OCI-LY7 (cell line): ENCODE measurements around the gene TFCP2. TPM values are rescaled to one million over a fixed set of nuclear protein-coding genes. Genes with fewer than 3 reads are reported as not detected.

Experiments used
- BruUV-seq: library from RNA; stranded (reverse); fragments of 400-500 nt; replicated peaks from 2 replicates; lab custom pipeline; 2021; lab: Mats Ljungman, UMichigan
- CTCF ChIA-PET: fragments of 300-600 bp; sonication (Branson Sonifier 250); formaldehyde crosslinking; loops from one replicate; lab custom pipeline; 2022; ENCODE audit warnings: antibody characterized with exemption; ENCODE audit not compliant: unreplicated experiment; lab: Charles Lee
- POLR2A ChIA-PET: fragments of 300-600 bp; sonication (Branson Sonifier 250); formaldehyde crosslinking; loops from one replicate; lab custom pipeline; 2022; ENCODE audit warnings: antibody characterized with exemption; lab: Charles Lee
- DNase-seq: peaks from one replicate; pipeline ENCODE4 v3.0.0-alpha.2; 2015; ENCODE audit warnings: low spot score
- H2AFZ ChIP-seq: fragments of 200-600 bp; sonication (generic), shearing (Covaris generic); 2 replicates; pipeline ENCODE4 v1.6.1; 2014; ENCODE audit warnings: mild to moderate bottlenecking, antibody characterized with exemption, low read length, moderate library complexity
- H3K27ac ChIP-seq: fragments of 200-600 bp; sonication (generic); 2 replicates; pipeline ENCODE4 v1.5.1; 2014; ENCODE audit warnings: mixed run types, low read depth, mild to moderate bottlenecking, moderate library complexity, low read length, inconsistent platforms; ENCODE audit not compliant: poor library complexity, severe bottlenecking
- H3K36me3 ChIP-seq: fragments of 200-600 bp; sonication (generic); 2 replicates; pipeline ENCODE4 v1.6.1; 2014; ENCODE audit warnings: mild to moderate bottlenecking, antibody characterized with exemption, low read length, moderate library complexity, mixed read lengths; ENCODE audit not compliant: insufficient read depth
- H3K4me1 ChIP-seq: fragments of 200-600 bp; sonication (generic); 2 replicates; pipeline ENCODE4 v1.5.1; 2014; ENCODE audit warnings: mild to moderate bottlenecking, low read length; ENCODE audit not compliant: insufficient read depth, poor library complexity, severe bottlenecking
- H3K4me2 ChIP-seq: fragments of 200-600 bp; sonication (generic); 2 replicates; pipeline ENCODE4 v1.6.1; 2014; ENCODE audit warnings: mild to moderate bottlenecking, low read length
- H3K4me3 ChIP-seq: fragments of 200-600 bp; sonication (generic); 2 replicates; pipeline ENCODE4 v1.5.1; 2014; ENCODE audit warnings: mild to moderate bottlenecking, low read depth, low read length; ENCODE audit not compliant: poor library complexity, severe bottlenecking
- H3K79me2 ChIP-seq: fragments of 200-600 bp; sonication (generic); 2 replicates; pipeline ENCODE4 v1.6.1; 2016; ENCODE audit warnings: low read depth, mild to moderate bottlenecking, low read length, moderate library complexity, mixed read lengths; ENCODE audit not compliant: insufficient read depth
- H3K9me2 ChIP-seq: fragments of 200-600 bp; sonication (generic); 2 replicates; pipeline ENCODE4 v1.6.1; 2016; ENCODE audit warnings: mild to moderate bottlenecking, low read length, mixed read lengths; ENCODE audit not compliant: insufficient read depth
- H3K9me3 ChIP-seq: fragments of 200-600 bp; sonication (generic); 2 replicates; pipeline ENCODE4 v1.6.1; 2014; ENCODE audit warnings: mild to moderate bottlenecking, mixed run types, low read length, mixed read lengths
- H4K20me1 ChIP-seq: fragments of 200-600 bp; sonication (generic); 2 replicates; pipeline ENCODE4 v1.6.1; 2014; ENCODE audit warnings: mild to moderate bottlenecking, antibody characterized with exemption, low read length, moderate library complexity, mixed read lengths; ENCODE audit not compliant: insufficient read depth
- CTCF ChIP-seq: fragments of 200-600 bp; sonication (generic); conservative IDR thresholded peaks from 2 replicates; pipeline ENCODE4 v1.5.1; 2014; ENCODE audit warnings: mild to moderate bottlenecking, antibody characterized with exemption, low read length, moderate library complexity, mixed read lengths
- EZH2phosphoT487 ChIP-seq: fragments of 200-600 bp; sonication (generic); IDR thresholded peaks from 2 replicates; pipeline ENCODE4 v1.6.1; 2018; ENCODE audit warnings: low read depth, borderline replicate concordance, mild to moderate bottlenecking, mixed run types, antibody characterized with exemption, low read length, moderate library complexity, mixed read lengths
- intact Hi-C: fragments of 100-400 bp; cut with micrococcal nuclease; formaldehyde crosslinking; loops from one replicate; pipeline ENCODE4 v1.10.0; 2022; ENCODE audit not compliant: unreplicated experiment
- total RNA-seq, 2 experiments: library from RNA; depleted of rRNA in 1 of 2; stranded (reverse); fragments of >200 nt in 1 of 2; shearing (Covaris generic) in 1 of 2; gene quantifications; 2 replicates each; pipeline ENCODE4 v1.2.3, GENCODE V29; 2014 to 2022

TFCP2 gene
- total RNA-seq, 2 experiments from 2014 or later: 7.2 to 11.5 TPM

- POLR2A ChIA-PET: interaction anchor here (0.6 to 2.3 kb wide), 15 partner anchors 9 to 785 kb away, joined by 3 to 18 read pairs (median 4); partner anchors contain the start of genes CSRNP2 and DAZAP2
- intact Hi-C loops: loop anchor here (1.0 to 10.0 kb wide), 5 partner anchors 20 to 170 kb away; partner anchors contain the start of genes CSRNP2, DAZAP2, LETMD1 and TFCP2
- CTCF ChIA-PET: interaction anchor here (0.6 to 1.6 kb wide), 4 partner anchors 22 to 457 kb away, joined by 3 to 8 read pairs (median 4); partner anchors contain the start of gene SLC11A2
- Histone ChIP-seq H3K4me3 (peak within 1 kb of the TSS; percentile 69), H2AFZ (peak within 1 kb of the TSS; percentile 79), H3K79me2 (no peaks in the 10 kb centered on the region), H3K27ac (peak within 1 kb of the TSS; percentile 40), H3K4me1 (peaks cover 21% of the 10 kb centered on the region), H3K36me3 (no peaks in the 10 kb centered on the region), H3K4me2 (peak within 1 kb of the TSS; percentile 95), H3K9me2 (no peaks in the 10 kb centered on the region), H4K20me1 (no peaks in the 10 kb centered on the region), H3K9me3 (no peaks in the 10 kb centered on the region)
- TF ChIP-seq CTCF (peak; percentile 61), EZH2phosphoT487 (no peak)
- BruUV-seq: no TSS peak
- DNase-seq: peak; percentile 83
Measured at GRCh38 chr12:51217968-51218606, 45.2 kb upstream of the TFCP2 start, which contains the start of gene POU6F1. Gene POU6F1 (minus strand): TSS chr12:51218062. CDS start chr12:51206836, 11,226 bp downstream.

GRCh38 chr12:51217133-51217967, 44.4 kb upstream of the TFCP2 start:
- Histone ChIP-seq H3K4me2 (peak overlapping the region; percentile 95), H3K9me3 (no peaks in the 10 kb centered on the region), H3K9me2 (no peaks in the 10 kb centered on the region), H3K36me3 (no peaks in the 10 kb centered on the region), H3K4me3 (peak overlapping the region; percentile 69), H3K27ac (peak overlapping the region; percentile 40), H3K79me2 (no peaks in the 10 kb centered on the region), H3K4me1 (peaks cover 21% of the 10 kb centered on the region), H2AFZ (peak overlapping the region; percentile 79), H4K20me1 (no peaks in the 10 kb centered on the region)
- ChIA-PET POLR2A (interaction anchor here (0.6 to 2.3 kb wide), 13 partner anchors 10 to 785 kb away, joined by 3 to 18 read pairs (median 4); partner anchors contain the start of genes CSRNP2 and DAZAP2), CTCF (interaction anchor here (0.6 to 1.6 kb wide), 2 partner anchors 191 to 458 kb away, joined by 3 to 4 read pairs; partner anchors contain the start of gene SLC11A2)
- DNase-seq: peak; percentile 58
- BruUV-seq: no TSS peak
- intact Hi-C loops: loop anchor here (5.0 to 10.0 kb wide), 2 partner anchors 45 to 133 kb away; partner anchors contain the start of genes CSRNP2 and TFCP2
- TF ChIP-seq EZH2phosphoT487 (no peak), CTCF (peak; percentile 64)
